SK-N-SH treated with all-trans-retinoic acid at 6 μM for 48 hours (cell line): Measurements from ENCODE around the gene CIRBP.

Experiments
- ATAC-seq: fragments of 200-7000 bp; cut with Tn5 transposase; 3 replicates; pipeline ENCODE4 v1.9.1; 2020; ENCODE audit warnings: mild to moderate bottlenecking, moderate library complexity
- ARNTL ChIP-seq: fragments of 450-650 bp; formaldehyde crosslinking; IDR thresholded peaks from 2 replicates; pipeline ENCODE4 v1.5.0; 2020; ENCODE audit warnings: low read depth, mild to moderate bottlenecking, moderate library complexity, borderline replicate concordance
- BACH2 ChIP-seq: fragments of 250-450 bp; sonication (Bioruptor Pico); IDR thresholded peaks from 2 replicates; pipeline ENCODE4 v1.9.0; 2021; ENCODE audit warnings: mild to moderate bottlenecking, borderline replicate concordance
- ESRRG ChIP-seq: fragments of 250-450 bp; sonication (Bioruptor Pico); IDR thresholded peaks from 2 replicates; pipeline ENCODE4 v1.6.1; 2021; ENCODE audit warnings: mild to moderate bottlenecking
- GLIS3 ChIP-seq: fragments of 250-450 bp; sonication (Bioruptor Pico); IDR thresholded peaks from 2 replicates; pipeline ENCODE4 v1.5.0; 2020; ENCODE audit warnings: mild to moderate bottlenecking, moderate library complexity
- ISL1 ChIP-seq: fragments of 250-450 bp; sonication (Bioruptor Pico); IDR thresholded peaks from 2 replicates; pipeline ENCODE4 v2.1.2; 2022; ENCODE audit warnings: mild to moderate bottlenecking, moderate library complexity
- OSR1 ChIP-seq: fragments of 250-450 bp; sonication (Bioruptor Pico); IDR thresholded peaks from 2 replicates; pipeline ENCODE4 v1.8.0; 2022; ENCODE audit warnings: moderate library complexity, mild to moderate bottlenecking, inconsistent platforms
- PPARA ChIP-seq: fragments of 250-450 bp; sonication (Bioruptor Pico); IDR thresholded peaks from 2 replicates; pipeline ENCODE4 v1.5.0; 2020; ENCODE audit warnings: mild to moderate bottlenecking, borderline replicate concordance
- RARB ChIP-seq: fragments of 250-450 bp; sonication (Bioruptor Pico); IDR thresholded peaks from 2 replicates; pipeline ENCODE4 v1.8.0; 2021; ENCODE audit warnings: mild to moderate bottlenecking, moderate library complexity
- TCF4 ChIP-seq: fragments of 250-450 bp; sonication (Bioruptor Pico); IDR thresholded peaks from 2 replicates; pipeline ENCODE4 v1.8.0; 2021; ENCODE audit warnings: mild to moderate bottlenecking, moderate library complexity, borderline replicate concordance
- TOX ChIP-seq: fragments of 250-450 bp; sonication (Bioruptor Pico); IDR thresholded peaks from 2 replicates; pipeline ENCODE4 v1.8.0; 2021; ENCODE audit warnings: mild to moderate bottlenecking, moderate library complexity, borderline replicate concordance
- ZC3H10 ChIP-seq: fragments of 250-450 bp; sonication (Bioruptor Pico); IDR thresholded peaks from 2 replicates; pipeline ENCODE4 v1.5.1; 2021; ENCODE audit warnings: mild to moderate bottlenecking, moderate library complexity
- ZFP3 ChIP-seq: fragments of 250-450 bp; sonication (Bioruptor Pico); IDR thresholded peaks from 2 replicates; pipeline ENCODE4 v1.5.0; 2020; ENCODE audit warnings: mild to moderate bottlenecking, moderate library complexity
- ZFP30 ChIP-seq: fragments of 450-650 bp; formaldehyde crosslinking; IDR thresholded peaks from 2 replicates; pipeline ENCODE4 v1.5.0; 2022; ENCODE audit warnings: mild to moderate bottlenecking, moderate library complexity
- ZNF565 ChIP-seq: fragments of 450-650 bp; formaldehyde crosslinking; conservative IDR thresholded peaks from 2 replicates; pipeline ENCODE4 v1.5.0; 2020; ENCODE audit warnings: low read depth, mild to moderate bottlenecking, moderate library complexity
- ZNF70 ChIP-seq: fragments of 450-650 bp; formaldehyde crosslinking; IDR thresholded peaks from 2 replicates; pipeline ENCODE4 v1.5.0; 2020; ENCODE audit warnings: mild to moderate bottlenecking, moderate library complexity
- ZNF8 ChIP-seq: fragments of 450-650 bp; formaldehyde crosslinking; IDR thresholded peaks from 2 replicates; pipeline ENCODE4 v1.5.0; 2020; ENCODE audit warnings: mild to moderate bottlenecking, moderate library complexity
- TF ChIP-seq, protein P1 (sequence below): fragments of 250-450 bp; sonication (Bioruptor Pico); IDR thresholded peaks from 2 replicates; pipeline ENCODE4 v1.5.1; 2020; ENCODE audit warnings: low read depth, mild to moderate bottlenecking, moderate library complexity
- TF ChIP-seq, protein P2 (sequence below): fragments of 250-450 bp; sonication (Bioruptor Pico); IDR thresholded peaks from 2 replicates; pipeline ENCODE4 v1.8.0; 2021; ENCODE audit warnings: low read depth, mild to moderate bottlenecking, moderate library complexity, borderline replicate concordance
- TF ChIP-seq, protein P3 (sequence below): fragments of 250-450 bp; sonication (Bioruptor Pico); IDR thresholded peaks from 2 replicates; pipeline ENCODE4 v1.5.1; 2021; ENCODE audit warnings: mild to moderate bottlenecking, moderate library complexity
- TF ChIP-seq, protein P4 (sequence below): fragments of 250-450 bp; sonication (Bioruptor Pico); IDR thresholded peaks from 2 replicates; pipeline ENCODE4 v1.8.0; 2020; ENCODE audit warnings: mild to moderate bottlenecking, moderate library complexity, borderline replicate concordance

Gene CIRBP

DNA sequence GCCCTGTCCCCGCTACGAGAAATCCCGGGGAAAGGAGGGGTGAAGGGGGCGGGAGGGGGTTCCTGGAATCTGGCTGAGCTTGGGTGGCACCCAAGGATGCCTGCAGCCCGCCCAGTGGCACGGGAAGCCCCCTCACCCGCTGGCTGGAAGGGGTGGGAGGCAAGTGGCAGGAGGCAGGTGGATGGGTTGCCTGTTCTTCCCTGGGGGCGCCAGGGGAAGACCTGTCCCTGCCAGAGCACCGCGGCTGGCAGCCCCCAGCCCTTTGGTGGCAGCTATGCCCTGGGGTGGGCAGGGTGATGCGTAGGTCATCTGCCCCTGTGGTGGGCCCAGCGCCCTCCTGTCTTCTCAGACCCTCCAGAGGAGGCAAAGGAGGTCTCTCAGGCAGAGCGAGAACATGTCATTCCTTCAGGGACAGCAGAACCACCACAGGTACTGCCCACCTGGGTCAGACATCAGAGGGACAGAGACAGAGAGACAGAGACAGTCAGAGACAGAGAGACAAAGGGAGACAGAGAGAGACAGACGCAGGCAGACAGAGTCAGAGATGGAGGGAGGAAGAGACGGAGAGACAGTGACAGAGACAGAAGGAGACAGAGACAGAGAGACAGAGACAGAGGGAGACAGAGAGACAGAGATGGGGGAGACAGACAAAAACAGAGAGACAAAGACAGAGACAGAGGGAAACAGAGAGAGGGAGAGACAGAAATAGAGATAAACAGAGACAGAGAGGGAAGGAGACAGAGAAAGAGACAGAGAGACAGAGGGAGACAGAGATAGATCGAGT, 53.3 kb downstream of the CIRBP start:
- ATAC-seq = no peak
- TF ChIP-seq OSR1 (CRISPR knock-in tag) (no peak), GLIS3 (CRISPR knock-in tag) (no peak), ZC3H10 (CRISPR knock-in tag) (no peak), ZFP3 (CRISPR knock-in tag) (no peak), ZFP30 (no peak), ISL1 (no peak), ZNF8 (CRISPR knock-in tag) (no peak), ARNTL (CRISPR knock-in tag) (no peak), BACH2 (CRISPR knock-in tag) (no peak), TOX (CRISPR knock-in tag) (no peak), PPARA (CRISPR knock-in tag) (no peak), ZNF70 (no peak)
- TF ChIP-seq, protein P1, sequence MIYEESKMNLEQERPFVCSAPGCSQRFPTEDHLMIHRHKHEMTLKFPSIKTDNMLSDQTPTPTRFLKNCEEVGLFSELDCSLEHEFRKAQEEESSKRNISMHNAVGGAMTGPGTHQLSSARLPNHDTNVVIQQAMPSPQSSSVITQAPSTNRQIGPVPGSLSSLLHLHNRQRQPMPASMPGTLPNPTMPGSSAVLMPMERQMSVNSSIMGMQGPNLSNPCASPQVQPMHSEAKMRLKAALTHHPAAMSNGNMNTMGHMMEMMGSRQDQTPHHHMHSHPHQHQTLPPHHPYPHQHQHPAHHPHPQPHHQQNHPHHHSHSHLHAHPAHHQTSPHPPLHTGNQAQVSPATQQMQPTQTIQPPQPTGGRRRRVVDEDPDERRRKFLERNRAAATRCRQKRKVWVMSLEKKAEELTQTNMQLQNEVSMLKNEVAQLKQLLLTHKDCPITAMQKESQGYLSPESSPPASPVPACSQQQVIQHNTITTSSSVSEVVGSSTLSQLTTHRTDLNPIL = no peak
- TF ChIP-seq, protein P2, sequence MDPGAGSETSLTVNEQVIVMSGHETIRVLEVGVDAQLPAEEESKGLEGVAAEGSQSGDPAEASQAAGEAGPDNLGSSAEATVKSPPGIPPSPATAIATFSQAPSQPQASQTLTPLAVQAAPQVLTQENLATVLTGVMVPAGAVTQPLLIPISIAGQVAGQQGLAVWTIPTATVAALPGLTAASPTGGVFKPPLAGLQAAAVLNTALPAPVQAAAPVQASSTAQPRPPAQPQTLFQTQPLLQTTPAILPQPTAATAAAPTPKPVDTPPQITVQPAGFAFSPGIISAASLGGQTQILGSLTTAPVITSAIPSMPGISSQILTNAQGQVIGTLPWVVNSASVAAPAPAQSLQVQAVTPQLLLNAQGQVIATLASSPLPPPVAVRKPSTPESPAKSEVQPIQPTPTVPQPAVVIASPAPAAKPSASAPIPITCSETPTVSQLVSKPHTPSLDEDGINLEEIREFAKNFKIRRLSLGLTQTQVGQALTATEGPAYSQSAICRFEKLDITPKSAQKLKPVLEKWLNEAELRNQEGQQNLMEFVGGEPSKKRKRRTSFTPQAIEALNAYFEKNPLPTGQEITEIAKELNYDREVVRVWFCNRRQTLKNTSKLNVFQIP = no peak
- TF ChIP-seq, protein P3, sequence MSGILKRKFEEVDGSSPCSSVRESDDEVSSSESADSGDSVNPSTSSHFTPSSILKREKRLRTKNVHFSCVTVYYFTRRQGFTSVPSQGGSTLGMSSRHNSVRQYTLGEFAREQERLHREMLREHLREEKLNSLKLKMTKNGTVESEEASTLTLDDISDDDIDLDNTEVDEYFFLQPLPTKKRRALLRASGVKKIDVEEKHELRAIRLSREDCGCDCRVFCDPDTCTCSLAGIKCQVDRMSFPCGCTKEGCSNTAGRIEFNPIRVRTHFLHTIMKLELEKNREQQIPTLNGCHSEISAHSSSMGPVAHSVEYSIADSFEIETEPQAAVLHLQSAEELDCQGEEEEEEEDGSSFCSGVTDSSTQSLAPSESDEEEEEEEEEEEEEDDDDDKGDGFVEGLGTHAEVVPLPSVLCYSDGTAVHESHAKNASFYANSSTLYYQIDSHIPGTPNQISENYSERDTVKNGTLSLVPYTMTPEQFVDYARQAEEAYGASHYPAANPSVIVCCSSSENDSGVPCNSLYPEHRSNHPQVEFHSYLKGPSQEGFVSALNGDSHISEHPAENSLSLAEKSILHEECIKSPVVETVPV (CRISPR knock-in tag) = no peak

DNA sequence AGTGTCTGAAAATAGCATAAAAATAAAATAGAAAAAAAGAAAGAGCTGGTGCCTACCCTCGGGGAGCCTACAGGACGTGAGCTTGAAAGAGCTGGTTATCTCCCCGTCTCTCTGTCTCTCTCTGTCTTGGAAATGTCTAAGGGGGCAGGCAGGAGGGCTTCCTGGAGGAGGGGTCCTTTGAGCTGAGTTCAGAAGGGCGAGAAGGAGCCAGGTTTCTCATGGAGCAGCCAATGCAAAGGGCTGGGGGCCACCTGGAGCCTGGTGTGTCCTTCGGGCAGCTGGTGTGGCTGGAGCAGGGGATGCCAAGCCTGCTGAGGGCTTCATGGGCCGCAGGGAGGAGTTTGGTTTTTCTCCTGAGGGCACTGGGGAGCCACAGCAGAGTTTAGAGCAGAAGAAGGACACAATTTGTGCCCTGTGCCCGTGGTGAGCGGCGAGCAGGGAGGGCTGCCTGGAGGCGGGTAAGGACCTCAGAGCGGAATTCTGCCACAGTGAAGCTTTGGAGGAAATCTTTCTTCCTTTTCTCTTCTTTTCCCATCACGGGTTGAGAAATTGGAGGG, 55.2 kb downstream of the CIRBP start:
- no peak for TF ChIP-seq GLIS3 (CRISPR knock-in tag)
- no peak for TF ChIP-seq PPARA (CRISPR knock-in tag)
- TF ChIP-seq ZFP3 (CRISPR knock-in tag) = no peak
- no peak for TF ChIP-seq ESRRG (CRISPR knock-in tag)
- no peak for TF ChIP-seq ZNF70
- TF ChIP-seq, protein P1 = no peak
- TF ChIP-seq ZNF565 (CRISPR knock-in tag) = no peak
- TF ChIP-seq, protein P4, sequence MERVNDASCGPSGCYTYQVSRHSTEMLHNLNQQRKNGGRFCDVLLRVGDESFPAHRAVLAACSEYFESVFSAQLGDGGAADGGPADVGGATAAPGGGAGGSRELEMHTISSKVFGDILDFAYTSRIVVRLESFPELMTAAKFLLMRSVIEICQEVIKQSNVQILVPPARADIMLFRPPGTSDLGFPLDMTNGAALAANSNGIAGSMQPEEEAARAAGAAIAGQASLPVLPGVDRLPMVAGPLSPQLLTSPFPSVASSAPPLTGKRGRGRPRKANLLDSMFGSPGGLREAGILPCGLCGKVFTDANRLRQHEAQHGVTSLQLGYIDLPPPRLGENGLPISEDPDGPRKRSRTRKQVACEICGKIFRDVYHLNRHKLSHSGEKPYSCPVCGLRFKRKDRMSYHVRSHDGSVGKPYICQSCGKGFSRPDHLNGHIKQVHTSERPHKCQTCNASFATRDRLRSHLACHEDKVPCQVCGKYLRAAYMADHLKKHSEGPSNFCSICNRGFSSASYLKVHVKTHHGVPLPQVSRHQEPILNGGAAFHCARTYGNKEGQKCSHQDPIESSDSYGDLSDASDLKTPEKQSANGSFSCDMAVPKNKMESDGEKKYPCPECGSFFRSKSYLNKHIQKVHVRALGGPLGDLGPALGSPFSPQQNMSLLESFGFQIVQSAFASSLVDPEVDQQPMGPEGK (CRISPR knock-in tag) = no peak
- no peak for TF ChIP-seq TCF4 (CRISPR knock-in tag)
- no peak for TF ChIP-seq OSR1 (CRISPR knock-in tag)
- no peak for TF ChIP-seq ZC3H10 (CRISPR knock-in tag)
- TF ChIP-seq, protein P3 (CRISPR knock-in tag) = no peak
- TF ChIP-seq TOX (CRISPR knock-in tag) = no peak
- TF ChIP-seq RARB (CRISPR knock-in tag) = no peak
- TF ChIP-seq ZNF8 (CRISPR knock-in tag) = no peak
- ATAC-seq = no peak
